Measurements from ENCODE around the gene FRS3. TPM values are rescaled to one million over a fixed set of nuclear protein-coding genes. Genes with fewer than 3 reads are reported as not detected.

FRS3 gene
- total RNA-seq, 1 experiment from 2014 or later: 5.9 TPM

DNA sequence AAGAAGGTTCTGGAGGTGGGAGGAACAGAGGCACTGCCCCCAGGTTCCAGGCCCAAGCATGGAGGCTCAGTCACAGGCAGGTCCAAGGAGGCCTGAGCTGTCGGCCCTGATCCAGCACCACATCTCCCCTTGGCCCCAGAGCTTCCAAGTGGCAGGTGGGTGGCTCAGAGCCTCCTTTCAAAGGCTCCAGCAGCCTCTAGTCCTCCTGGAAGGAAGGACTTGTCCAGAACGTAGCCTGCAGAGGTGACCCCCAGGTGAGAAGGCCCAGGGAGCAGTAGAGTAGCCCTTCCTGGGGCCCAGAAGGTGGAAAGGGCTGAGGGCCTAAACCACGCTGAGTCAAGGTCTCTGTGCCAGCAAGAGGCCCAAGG lies 52.0 kb downstream of the FRS3 start:
- no TSS peak for BruUV-seq (replicated peaks)
- Histone ChIP-seq H3K9me3 (ENCODE audit: control insufficient read depth in 1 of 2, insufficient read depth in 1 of 2, low read depth in 1 of 2, low read length in 2 of 2) (no peaks in the 10 kb centered on the region), H3K4me2 (ENCODE audit: low read length) (no peak overlapping the region), H3K79me2 (ENCODE audit: insufficient read depth, low read length) (no peaks in the 10 kb centered on the region), H3K27me3 (ENCODE audit: insufficient read depth, low read length) (no peaks in the 10 kb centered on the region), H3K4me1 (ENCODE audit: control insufficient read depth in 1 of 2, insufficient read depth in 2 of 2, low read length in 2 of 2) (peaks cover under 1 to 2% of the 10 kb centered on the region in 2 experiments), H3K9ac (ENCODE audit: low read length) (no peak overlapping the region), H2AFZ (ENCODE audit: low read depth, low read length, poor library complexity, severe bottlenecking) (no peak overlapping the region), H4K20me1 (ENCODE audit: insufficient read depth) (no peaks in the 10 kb centered on the region), H3K36me3 (ENCODE audit: control insufficient read depth in 1 of 2, insufficient read depth in 2 of 2, low read length in 2 of 2) (no peaks in the 10 kb centered on the region), H3K9me2 (ENCODE audit: insufficient read depth) (no peaks in the 10 kb centered on the region), H3K4me3 (replicated peaks in 1 of 2; ENCODE audit: low read depth in 1 of 2, low read length in 2 of 2) (no peak overlapping the region), H3K27ac (ENCODE audit: low read depth, low read length) (no peak overlapping the region)
- no peak for ATAC-seq
- no peak for DNase-seq (ENCODE audit: low read depth, low spot score)
- intact Hi-C loops (cut with micrococcal nuclease): no loop called here
- ChIA-PET CTCF (interaction anchor here (0.7 kb wide), 1 partner anchor 22 kb away, joined by 3 read pairs; no protein-coding TSS in a partner anchor), RAD21 (ENCODE audit: low non-redundant PET in 1 of 2, low total read pairs in 2 of 2, uncharacterized antibody in 2 of 2, unreplicated experiment in 2 of 2) (no interaction called here), POLR2A (interaction anchor here (1.0 kb wide), 1 partner anchor 15 kb away, joined by 3 read pairs; no protein-coding TSS in a partner anchor)
- TF ChIP-seq EZH2 (IDR thresholded peaks at IDR 0.05) (no peak), SIN3A (IDR thresholded peaks at IDR 0.05; ENCODE audit: low read depth) (no peak), JUND (IDR thresholded peaks at IDR 0.05) (no peak), EGR1 (IDR thresholded peaks at IDR 0.05; ENCODE audit: low read depth) (no peak), SP1 (IDR thresholded peaks at IDR 0.05; ENCODE audit: low read depth) (no peak), POLR2AphosphoS5 (IDR thresholded peaks at IDR 0.05; ENCODE audit: low read depth, low read length) (no peak), RAD21 (IDR thresholded peaks at IDR 0.05; ENCODE audit: low read depth) (no peak), CBX3 (IDR thresholded peaks at IDR 0.05; ENCODE audit: low read depth) (no peak), ZNF274 (IDR thresholded peaks at IDR 0.05; ENCODE audit: low read depth, low read length) (no peak), SRF (IDR thresholded peaks at IDR 0.05; ENCODE audit: low read depth) (no peak)
- TF ChIP-seq, protein P1, sequence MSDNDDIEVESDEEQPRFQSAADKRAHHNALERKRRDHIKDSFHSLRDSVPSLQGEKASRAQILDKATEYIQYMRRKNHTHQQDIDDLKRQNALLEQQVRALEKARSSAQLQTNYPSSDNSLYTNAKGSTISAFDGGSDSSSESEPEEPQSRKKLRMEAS (IDR thresholded peaks at IDR 0.05): no peak
- TF ChIP-seq, protein P2, sequence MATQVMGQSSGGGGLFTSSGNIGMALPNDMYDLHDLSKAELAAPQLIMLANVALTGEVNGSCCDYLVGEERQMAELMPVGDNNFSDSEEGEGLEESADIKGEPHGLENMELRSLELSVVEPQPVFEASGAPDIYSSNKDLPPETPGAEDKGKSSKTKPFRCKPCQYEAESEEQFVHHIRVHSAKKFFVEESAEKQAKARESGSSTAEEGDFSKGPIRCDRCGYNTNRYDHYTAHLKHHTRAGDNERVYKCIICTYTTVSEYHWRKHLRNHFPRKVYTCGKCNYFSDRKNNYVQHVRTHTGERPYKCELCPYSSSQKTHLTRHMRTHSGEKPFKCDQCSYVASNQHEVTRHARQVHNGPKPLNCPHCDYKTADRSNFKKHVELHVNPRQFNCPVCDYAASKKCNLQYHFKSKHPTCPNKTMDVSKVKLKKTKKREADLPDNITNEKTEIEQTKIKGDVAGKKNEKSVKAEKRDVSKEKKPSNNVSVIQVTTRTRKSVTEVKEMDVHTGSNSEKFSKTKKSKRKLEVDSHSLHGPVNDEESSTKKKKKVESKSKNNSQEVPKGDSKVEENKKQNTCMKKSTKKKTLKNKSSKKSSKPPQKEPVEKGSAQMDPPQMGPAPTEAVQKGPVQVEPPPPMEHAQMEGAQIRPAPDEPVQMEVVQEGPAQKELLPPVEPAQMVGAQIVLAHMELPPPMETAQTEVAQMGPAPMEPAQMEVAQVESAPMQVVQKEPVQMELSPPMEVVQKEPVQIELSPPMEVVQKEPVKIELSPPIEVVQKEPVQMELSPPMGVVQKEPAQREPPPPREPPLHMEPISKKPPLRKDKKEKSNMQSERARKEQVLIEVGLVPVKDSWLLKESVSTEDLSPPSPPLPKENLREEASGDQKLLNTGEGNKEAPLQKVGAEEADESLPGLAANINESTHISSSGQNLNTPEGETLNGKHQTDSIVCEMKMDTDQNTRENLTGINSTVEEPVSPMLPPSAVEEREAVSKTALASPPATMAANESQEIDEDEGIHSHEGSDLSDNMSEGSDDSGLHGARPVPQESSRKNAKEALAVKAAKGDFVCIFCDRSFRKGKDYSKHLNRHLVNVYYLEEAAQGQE (IDR thresholded peaks at IDR 0.05; ENCODE audit: low read depth): no peak
